ENCODE data around the gene EGLN3. TPM values are rescaled to one million over a fixed set of nuclear protein-coding genes. Genes with fewer than 3 reads are reported as not detected.

The EGLN3 gene
- total RNA-seq, 2 experiments from 2014 or later, result 1.2 to 1.9 TPM

- ChIA-PET POLR2A (no interaction called here), CTCF (interaction anchor here (0.6 kb wide), 1 partner anchor 11 kb away, joined by 5 read pairs; no protein-coding TSS in a partner anchor)
- H3K36me3 Mint-ChIP-seq, result no peaks in the 10 kb centered on the region
- H3K27me3 Mint-ChIP-seq, result no peaks in the 10 kb centered on the region
- no peak overlapping the region for H3K27ac Mint-ChIP-seq
- no peak overlapping the region for H3K4me3 Mint-ChIP-seq
- H3K4me1 Mint-ChIP-seq (ENCODE audit: low read depth), result no peaks in the 10 kb centered on the region
- no peak for DNase-seq
- intact Hi-C loops (cut with micrococcal nuclease), result no loop called here
- no peaks in the 10 kb centered on the region for H3K9me3 Mint-ChIP-seq
These were observed 49.3 kb downstream of the EGLN3 start for GRCh38 chr14:33901426-33902155.

- no peaks in the 10 kb centered on the region for H3K4me1 Mint-ChIP-seq (ENCODE audit: low read depth)
- CTCF ChIA-PET, result no interaction called here
- H3K9me3 Mint-ChIP-seq, result no peaks in the 10 kb centered on the region
- intact Hi-C loops (cut with micrococcal nuclease), result no loop called here
- no peaks in the 10 kb centered on the region for H3K36me3 Mint-ChIP-seq
- H3K4me3 Mint-ChIP-seq, result no peak overlapping the region
- DNase-seq, result no peak
- no peak overlapping the region for H3K27ac Mint-ChIP-seq
- POLR2A ChIA-PET, result no interaction called here
- H3K27me3 Mint-ChIP-seq, result no peaks in the 10 kb centered on the region
These were observed 50.2 kb downstream of the EGLN3 start for GRCh38 chr14:33900706-33901105.

GRCh38 chr14:33899723-33900341 lies 51.0 kb downstream of the EGLN3 start:
- H3K27me3 Mint-ChIP-seq, result no peaks in the 10 kb centered on the region
- ChIA-PET POLR2A (no interaction called here), CTCF (no interaction called here)
- no peak overlapping the region for H3K4me3 Mint-ChIP-seq
- H3K9me3 Mint-ChIP-seq, result peaks cover 4% of the 10 kb centered on the region
- no peaks in the 10 kb centered on the region for H3K36me3 Mint-ChIP-seq
- no peak overlapping the region for H3K27ac Mint-ChIP-seq
- no peak for DNase-seq
- H3K4me1 Mint-ChIP-seq (ENCODE audit: low read depth), result no peaks in the 10 kb centered on the region
- intact Hi-C loops (cut with micrococcal nuclease), result no loop called here

GRCh38 chr14:33897878-33898535 lies 52.9 kb downstream of the EGLN3 start:
- ChIA-PET POLR2A (no interaction called here), CTCF (no interaction called here)
- intact Hi-C loops (cut with micrococcal nuclease), result no loop called here
- Mint-ChIP-seq H3K4me3 (no peak overlapping the region), H3K27me3 (no peaks in the 10 kb centered on the region), H3K27ac (no peak overlapping the region), H3K4me1 (ENCODE audit: low read depth) (no peaks in the 10 kb centered on the region), H3K36me3 (no peaks in the 10 kb centered on the region), H3K9me3 (peaks cover 11% of the 10 kb centered on the region)
- no peak for DNase-seq

GRCh38 chr14:33897382-33897781 lies 53.5 kb downstream of the EGLN3 start:
- Mint-ChIP-seq H3K4me3 (no peak overlapping the region), H3K9me3 (peaks cover 11% of the 10 kb centered on the region), H3K4me1 (ENCODE audit: low read depth) (no peaks in the 10 kb centered on the region), H3K27ac (no peak overlapping the region), H3K36me3 (no peaks in the 10 kb centered on the region), H3K27me3 (no peaks in the 10 kb centered on the region)
- POLR2A ChIA-PET, result no interaction called here
- DNase-seq, result no peak
- CTCF ChIA-PET, result no interaction called here
- intact Hi-C loops (cut with micrococcal nuclease), result no loop called here

GRCh38 chr14:33894339-33894738 lies 56.5 kb downstream of the EGLN3 start:
- no peak for DNase-seq
- H3K27ac Mint-ChIP-seq, result no peak overlapping the region
- intact Hi-C loops (cut with micrococcal nuclease), result no loop called here
- ChIA-PET CTCF (interaction anchor here (1.0 kb wide), 1 partner anchor 45 kb away, joined by 3 read pairs; no protein-coding TSS in a partner anchor), POLR2A (no interaction called here)
- peaks cover 18% of the 10 kb centered on the region for H3K9me3 Mint-ChIP-seq
- no peaks in the 10 kb centered on the region for H3K36me3 Mint-ChIP-seq
- no peak overlapping the region for H3K4me3 Mint-ChIP-seq
- H3K27me3 Mint-ChIP-seq, result no peaks in the 10 kb centered on the region
- H3K4me1 Mint-ChIP-seq (ENCODE audit: low read depth), result peaks cover 4% of the 10 kb centered on the region

GRCh38 chr14:33891700-33892099 lies 59.2 kb downstream of the EGLN3 start:
- DNase-seq, result no peak
- ChIA-PET CTCF (no interaction called here), POLR2A (no interaction called here)
- no peak overlapping the region for H3K27ac Mint-ChIP-seq
- H3K9me3 Mint-ChIP-seq, result peaks cover 24% of the 10 kb centered on the region
- peaks cover 4% of the 10 kb centered on the region for H3K4me1 Mint-ChIP-seq (ENCODE audit: low read depth)
- H3K4me3 Mint-ChIP-seq, result no peak overlapping the region
- H3K27me3 Mint-ChIP-seq, result no peaks in the 10 kb centered on the region
- intact Hi-C loops (cut with micrococcal nuclease), result no loop called here
- no peaks in the 10 kb centered on the region for H3K36me3 Mint-ChIP-seq

- Mint-ChIP-seq H3K4me3 (no peak overlapping the region), H3K4me1 (ENCODE audit: low read depth) (no peaks in the 10 kb centered on the region), H3K27ac (no peak overlapping the region), H3K27me3 (no peaks in the 10 kb centered on the region), H3K9me3 (peaks cover 10% of the 10 kb centered on the region), H3K36me3 (no peaks in the 10 kb centered on the region)
- ChIA-PET POLR2A (no interaction called here), CTCF (no interaction called here)
- intact Hi-C loops (cut with micrococcal nuclease), result no loop called here
- DNase-seq, result no peak
These were observed 66.0 kb downstream of the EGLN3 start for GRCh38 chr14:33884916-33885315.

GRCh38 chr14:33880330-33880729 lies 70.5 kb downstream of the EGLN3 start:
- no peak for DNase-seq
- Mint-ChIP-seq H3K27me3 (no peaks in the 10 kb centered on the region), H3K4me3 (no peak overlapping the region), H3K9me3 (peaks cover 22% of the 10 kb centered on the region), H3K27ac (no peak overlapping the region), H3K36me3 (peaks cover 8% of the 10 kb centered on the region), H3K4me1 (ENCODE audit: low read depth) (no peaks in the 10 kb centered on the region)
- ChIA-PET POLR2A (no interaction called here), CTCF (no interaction called here)
- intact Hi-C loops (cut with micrococcal nuclease), result no loop called here

GRCh38 chr14:33879684-33880286 lies 71.1 kb downstream of the EGLN3 start:
- intact Hi-C loops (cut with micrococcal nuclease), result no loop called here
- Mint-ChIP-seq H3K4me1 (ENCODE audit: low read depth) (no peaks in the 10 kb centered on the region), H3K4me3 (no peak overlapping the region), H3K9me3 (peaks cover 25% of the 10 kb centered on the region), H3K36me3 (peaks cover 9% of the 10 kb centered on the region), H3K27me3 (no peaks in the 10 kb centered on the region), H3K27ac (no peak overlapping the region)
- CTCF ChIA-PET, result no interaction called here
- POLR2A ChIA-PET, result no interaction called here
- DNase-seq, result no peak

GRCh38 chr14:33876274-33876673 lies 74.6 kb downstream of the EGLN3 start:
- peaks cover 37% of the 10 kb centered on the region for H3K9me3 Mint-ChIP-seq
- intact Hi-C loops (cut with micrococcal nuclease), result no loop called here
- H3K27me3 Mint-ChIP-seq, result no peaks in the 10 kb centered on the region
- no peak overlapping the region for H3K4me3 Mint-ChIP-seq
- POLR2A ChIA-PET, result no interaction called here
- H3K36me3 Mint-ChIP-seq, result peaks cover 13% of the 10 kb centered on the region
- no peak overlapping the region for H3K27ac Mint-ChIP-seq
- no peak for DNase-seq
- H3K4me1 Mint-ChIP-seq (ENCODE audit: low read depth), result no peaks in the 10 kb centered on the region
- CTCF ChIA-PET, result interaction anchor here (0.8 kb wide), 1 partner anchor 222 kb away, joined by 3 read pairs; no protein-coding TSS in a partner anchor

Data from activated CD4-positive, alpha-beta memory T cell treated with anti-CD3 and anti-CD28 coated beads for 36 hours (primary cell).